Caco-2 (cell line): Measurements from ENCODE around the gene XPNPEP1. TPM values are rescaled to one million over a fixed set of nuclear protein-coding genes. Genes with fewer than 3 reads are reported as not detected.

ENCODE experiments used
- BruUV-seq: library from RNA; stranded (reverse); fragments of 400-500 nt; replicated peaks from 2 replicates; lab custom pipeline; 2021; lab: Mats Ljungman, UMichigan
- CTCF ChIA-PET: fragments of 300-600 bp; sonication (Branson Sonifier 250); formaldehyde crosslinking; loops from one replicate; lab custom pipeline; 2022; ENCODE audit warnings: antibody characterized with exemption; lab: Charles Lee
- POLR2A ChIA-PET: fragments of 300-600 bp; sonication (Branson Sonifier 250); formaldehyde crosslinking; loops from one replicate; lab custom pipeline; 2022; ENCODE audit warnings: antibody characterized with exemption; lab: Charles Lee
- DNase-seq, 2 experiments: peaks; one replicate each; pipeline versions ENCODE4 v3.0.0 to v3.0.0-alpha.2; 2020 to 2022
- H3K27me3 ChIP-seq: replicated peaks from 2 replicates; pipeline ENCODE4 v1.6.0; 2011; ENCODE audit warnings: low read length; ENCODE audit not compliant: control insufficient read depth, insufficient read depth
- H3K36me3 ChIP-seq: 2 replicates; pipeline ENCODE4 v1.5.1; 2011; ENCODE audit warnings: low read length; ENCODE audit not compliant: control insufficient read depth, insufficient read depth
- H3K4me1 ChIP-seq: fragments of 250-450 bp; sonication (Bioruptor Pico); 2 replicates; pipeline ENCODE4 v1.5.1; 2020; ENCODE audit warnings: mild to moderate bottlenecking
- H3K4me3 ChIP-seq: 2 replicates; pipeline ENCODE4 v1.5.1; 2011; ENCODE audit warnings: low read depth, mild to moderate bottlenecking, control low read depth, low read length
- H3K9me3 ChIP-seq: fragments of 250-450 bp; sonication (Bioruptor Pico); 2 replicates; pipeline ENCODE4 v1.5.1; 2020; ENCODE audit warnings: mild to moderate bottlenecking, moderate library complexity
- H3K27ac Mint-ChIP-seq: one replicate; pipeline ENCODE4 v1.8.0; 2022; ENCODE audit warnings: mixed read lengths; ENCODE audit not compliant: unreplicated experiment
- H3K27me3 Mint-ChIP-seq: one replicate; pipeline ENCODE4 v1.8.0; 2022; ENCODE audit warnings: mixed read lengths; ENCODE audit not compliant: insufficient read depth, unreplicated experiment
- H3K36me3 Mint-ChIP-seq: one replicate; pipeline ENCODE4 v1.8.0; 2022; ENCODE audit warnings: mild to moderate bottlenecking, mixed read lengths; ENCODE audit not compliant: insufficient read depth, unreplicated experiment
- H3K4me1 Mint-ChIP-seq: one replicate; pipeline ENCODE4 v1.8.0; 2022; ENCODE audit warnings: low read depth, mixed read lengths; ENCODE audit not compliant: unreplicated experiment
- H3K4me3 Mint-ChIP-seq: one replicate; pipeline ENCODE4 v1.8.0; 2022; ENCODE audit warnings: mild to moderate bottlenecking, moderate library complexity, mixed read lengths; ENCODE audit not compliant: unreplicated experiment
- H3K9me3 Mint-ChIP-seq: one replicate; pipeline ENCODE4 v1.8.0; 2022; ENCODE audit warnings: mixed read lengths; ENCODE audit not compliant: unreplicated experiment
- CTCF ChIP-seq, 2 experiments: fragments of 200-600 bp in 1 of 2; IDR thresholded peaks; 1 replicate in 1 of 2; 2 replicates in 1 of 2; pipeline versions ENCODE4 v1.5.1 to v1.8.0; 2011 to 2022; ENCODE audit warnings: antibody characterized with exemption in 1 of 2, control low read depth in 1 of 2, inconsistent platforms in 1 of 2, low read depth in 1 of 2, low read length in 1 of 2, mild to moderate bottlenecking in 1 of 2, moderate library complexity in 1 of 2; ENCODE audit not compliant: insufficient read depth in 1 of 2, severe bottlenecking in 1 of 2, unreplicated experiment in 1 of 2
- intact Hi-C: fragments of 100-400 bp; cut with micrococcal nuclease; formaldehyde crosslinking; loops from one replicate; pipeline ENCODE4 v1.10.0; 2022; ENCODE audit not compliant: unreplicated experiment
- total RNA-seq: library from RNA; stranded (reverse); gene quantifications from 2 replicates; pipeline ENCODE4 v1.2.3, GENCODE V29; 2022

The XPNPEP1 gene
- total RNA-seq, 1 experiment from 2014 or later = 92.4 TPM

GRCh38 chr10:109952526-109952925 is 29.2 kb upstream of the XPNPEP1 start:
- no peak for TF ChIP-seq CTCF (IDR thresholded peaks at IDR 0.05; ENCODE audit: insufficient read depth in 1 of 2, low read depth in 1 of 2, low read length in 1 of 2, severe bottlenecking in 1 of 2, unreplicated experiment in 1 of 2)
- ChIA-PET POLR2A (no interaction called here), CTCF (no interaction called here)
- Mint-ChIP-seq H3K27ac (no peak overlapping the region), H3K4me1 (peaks cover under 1% of the 10 kb centered on the region), H3K9me3 (no peaks in the 10 kb centered on the region), H3K4me3 (no peak overlapping the region), H3K36me3 (peaks cover 5% of the 10 kb centered on the region), H3K27me3 (no peaks in the 10 kb centered on the region)
- no TSS peak for BruUV-seq
- Histone ChIP-seq H3K4me3 (no peak overlapping the region), H3K9me3 (no peaks in the 10 kb centered on the region), H3K27me3 (no peaks in the 10 kb centered on the region), H3K4me1 (peaks cover 6% of the 10 kb centered on the region; the same call in 1 of the 2 replicates), H3K36me3 (no peaks in the 10 kb centered on the region)
- no peak for DNase-seq
- intact Hi-C loops = no loop called here

GRCh38 chr10:109947111-109947920 is 24.0 kb upstream of the XPNPEP1 start:
- Mint-ChIP-seq H3K4me1 (peaks cover 11% of the 10 kb centered on the region), H3K27me3 (no peaks in the 10 kb centered on the region), H3K36me3 (peaks cover 5% of the 10 kb centered on the region), H3K27ac (no peak overlapping the region), H3K4me3 (no peak overlapping the region), H3K9me3 (no peaks in the 10 kb centered on the region)
- Histone ChIP-seq H3K27me3 (no peaks in the 10 kb centered on the region), H3K36me3 (no peaks in the 10 kb centered on the region), H3K9me3 (no peaks in the 10 kb centered on the region), H3K4me3 (no peak overlapping the region), H3K4me1 (peaks cover 7% of the 10 kb centered on the region; the same call in 1 of the 2 replicates)
- intact Hi-C loops = no loop called here
- BruUV-seq = no TSS peak
- no peak for DNase-seq
- no peak for TF ChIP-seq CTCF (IDR thresholded peaks at IDR 0.05; ENCODE audit: insufficient read depth in 1 of 2, low read depth in 1 of 2, low read length in 1 of 2, severe bottlenecking in 1 of 2, unreplicated experiment in 1 of 2)
- ChIA-PET CTCF (no interaction called here), POLR2A (no interaction called here)

GRCh38 chr10:109946680-109947079 is 23.4 kb upstream of the XPNPEP1 start:
- no TSS peak for BruUV-seq

More at GRCh38 chr10:109946680-109947079, 23.4 kb upstream of the XPNPEP1 start:
- Histone ChIP-seq H3K9me3 (no peaks in the 10 kb centered on the region), H3K4me1 (peaks cover 7% of the 10 kb centered on the region; the same call in 1 of the 2 replicates), H3K36me3 (no peaks in the 10 kb centered on the region), H3K27me3 (no peaks in the 10 kb centered on the region), H3K4me3 (no peak overlapping the region)
- no peak for TF ChIP-seq CTCF (IDR thresholded peaks at IDR 0.05; ENCODE audit: insufficient read depth in 1 of 2, low read depth in 1 of 2, low read length in 1 of 2, severe bottlenecking in 1 of 2, unreplicated experiment in 1 of 2)
- H3K4me1 Mint-ChIP-seq = peaks cover 16% of the 10 kb centered on the region
- ChIA-PET POLR2A (no interaction called here), CTCF (no interaction called here)
- no peak overlapping the region for H3K4me3 Mint-ChIP-seq
- H3K9me3 Mint-ChIP-seq = no peaks in the 10 kb centered on the region
- peaks cover 5% of the 10 kb centered on the region for H3K36me3 Mint-ChIP-seq
- intact Hi-C loops = no loop called here
- no peak for DNase-seq
- no peak overlapping the region for H3K27ac Mint-ChIP-seq
- no peaks in the 10 kb centered on the region for H3K27me3 Mint-ChIP-seq
